Lower lobe of right lung (tissue), 2 donors: ENCODE data around the gene FAM118B. TPM values are rescaled to one million over a fixed set of nuclear protein-coding genes. Genes with fewer than 3 reads are reported as not detected.

ENCODE experiments used
- ATAC-seq, 2 donors: fragments of 200-7000 bp; cut with Tn5 transposase; one replicate each; pipeline ENCODE4 v1.9.1; 2020 to 2022; ENCODE audit warnings: mild to moderate bottlenecking in 2 of 2, moderate library complexity in 2 of 2
- DNase-seq: peaks from one replicate; pipeline ENCODE4 v3.0.0-alpha.2; 2020
- H3K27ac ChIP-seq: fragments of 200-600 bp; one replicate; pipeline ENCODE4 v1.8.0; 2022
- H3K27me3 ChIP-seq: fragments of 200-600 bp; one replicate; pipeline ENCODE4 v1.8.0; 2022; ENCODE audit warnings: low read depth
- H3K36me3 ChIP-seq: fragments of 200-600 bp; one replicate; pipeline ENCODE4 v1.8.0; 2022; ENCODE audit warnings: mild to moderate bottlenecking
- H3K4me1 ChIP-seq: fragments of 200-600 bp; one replicate; pipeline ENCODE4 v1.8.0; 2022
- H3K4me3 ChIP-seq: fragments of 200-600 bp; one replicate; pipeline ENCODE4 v1.8.0; 2022; ENCODE audit warnings: mild to moderate bottlenecking
- H3K9me3 ChIP-seq: fragments of 200-600 bp; one replicate; pipeline ENCODE4 v1.8.0; 2022
- intact Hi-C: fragments of 100-400 bp; cut with DNase I; formaldehyde crosslinking; loops from one replicate; pipeline ENCODE4 v1.11.0; 2022
- total RNA-seq: library from RNA; stranded (reverse); fragmentation: NEBNext Ultra II Directional; extraction: Animal tissue kit (Norgen Biotek cat#: 25700); gene quantifications from one replicate; pipeline ENCODE4 v1.2.1, GENCODE V29; 2021
- TF ChIP-seq, protein P1 (sequence below): fragments of 200-600 bp; IDR thresholded peaks from one replicate; pipeline ENCODE4 v1.8.0; 2022; ENCODE audit warnings: antibody characterized with exemption, mild to moderate bottlenecking
- donor health status: DM: no; HTN: yes; CAD: no; lungs with severe emphysema.

The FAM118B gene
- total RNA-seq, 1 donor from 2014 or later, result 35.2 TPM

- DNase-seq, result no peak
- Histone ChIP-seq H3K27ac (no peak overlapping the region), H3K36me3 (no peaks in the 10 kb centered on the region), H3K4me1 (no peaks in the 10 kb centered on the region), H3K9me3 (no peaks in the 10 kb centered on the region), H3K4me3 (no peak overlapping the region), H3K27me3 (no peaks in the 10 kb centered on the region)
- no peak for ATAC-seq
- intact Hi-C loops, result no loop called here
- TF ChIP-seq, protein P1, sequence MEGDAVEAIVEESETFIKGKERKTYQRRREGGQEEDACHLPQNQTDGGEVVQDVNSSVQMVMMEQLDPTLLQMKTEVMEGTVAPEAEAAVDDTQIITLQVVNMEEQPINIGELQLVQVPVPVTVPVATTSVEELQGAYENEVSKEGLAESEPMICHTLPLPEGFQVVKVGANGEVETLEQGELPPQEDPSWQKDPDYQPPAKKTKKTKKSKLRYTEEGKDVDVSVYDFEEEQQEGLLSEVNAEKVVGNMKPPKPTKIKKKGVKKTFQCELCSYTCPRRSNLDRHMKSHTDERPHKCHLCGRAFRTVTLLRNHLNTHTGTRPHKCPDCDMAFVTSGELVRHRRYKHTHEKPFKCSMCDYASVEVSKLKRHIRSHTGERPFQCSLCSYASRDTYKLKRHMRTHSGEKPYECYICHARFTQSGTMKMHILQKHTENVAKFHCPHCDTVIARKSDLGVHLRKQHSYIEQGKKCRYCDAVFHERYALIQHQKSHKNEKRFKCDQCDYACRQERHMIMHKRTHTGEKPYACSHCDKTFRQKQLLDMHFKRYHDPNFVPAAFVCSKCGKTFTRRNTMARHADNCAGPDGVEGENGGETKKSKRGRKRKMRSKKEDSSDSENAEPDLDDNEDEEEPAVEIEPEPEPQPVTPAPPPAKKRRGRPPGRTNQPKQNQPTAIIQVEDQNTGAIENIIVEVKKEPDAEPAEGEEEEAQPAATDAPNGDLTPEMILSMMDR, result no peak
Measured at GRCh38 chr11:126165311-126165720, 46.3 kb upstream of the FAM118B start.

GRCh38 chr11:126165757-126166156, 45.8 kb upstream of the FAM118B start:
- H3K27ac ChIP-seq, result no peak overlapping the region
- TF ChIP-seq, protein P1, result no peak
- no peak for DNase-seq
- no peak for ATAC-seq
- H3K36me3 ChIP-seq, result no peaks in the 10 kb centered on the region
- H3K4me1 ChIP-seq, result no peaks in the 10 kb centered on the region
- intact Hi-C loops, result no loop called here
- H3K27me3 ChIP-seq, result no peaks in the 10 kb centered on the region
- no peaks in the 10 kb centered on the region for H3K9me3 ChIP-seq
- H3K4me3 ChIP-seq, result no peak overlapping the region

- Histone ChIP-seq H3K4me1 (no peaks in the 10 kb centered on the region), H3K4me3 (no peak overlapping the region), H3K9me3 (no peaks in the 10 kb centered on the region), H3K36me3 (no peaks in the 10 kb centered on the region), H3K27ac (no peak overlapping the region), H3K27me3 (no peaks in the 10 kb centered on the region)
- ATAC-seq (no peak), DNase-seq (no peak)
- intact Hi-C loops, result no loop called here
- TF ChIP-seq, protein P1, result no peak
Measured at GRCh38 chr11:126166413-126166812, 45.2 kb upstream of the FAM118B start.

DNA sequence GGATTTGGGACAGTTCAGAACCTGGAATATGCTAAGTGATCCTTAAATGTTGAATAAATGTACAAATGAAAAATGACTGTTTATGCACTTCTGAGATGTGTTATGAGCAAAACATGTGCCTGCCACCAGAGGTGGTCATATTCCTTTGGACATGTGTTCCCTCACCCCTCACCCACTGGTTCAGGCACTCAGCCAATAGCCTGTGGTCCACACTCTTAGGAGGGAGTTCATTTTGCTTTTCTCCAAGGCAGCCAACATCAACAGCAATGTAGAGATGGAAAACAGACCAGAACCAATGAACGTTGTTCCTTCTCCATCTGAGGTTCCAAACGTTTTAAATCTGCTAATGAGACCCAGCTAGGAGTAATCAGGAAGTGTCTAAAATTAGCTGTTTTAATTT, 44.1 kb upstream of the FAM118B start:
- Histone ChIP-seq H3K36me3 (no peaks in the 10 kb centered on the region), H3K4me3 (no peak overlapping the region), H3K27ac (no peak overlapping the region), H3K4me1 (no peaks in the 10 kb centered on the region), H3K9me3 (no peaks in the 10 kb centered on the region), H3K27me3 (no peaks in the 10 kb centered on the region)
- no peak for ATAC-seq
- TF ChIP-seq, protein P1, result no peak
- DNase-seq, result no peak
- intact Hi-C loops, result no loop called here

- DNase-seq, result no peak
- intact Hi-C loops, result no loop called here
- H3K27ac ChIP-seq, result no peak overlapping the region
- no peaks in the 10 kb centered on the region for H3K27me3 ChIP-seq
- no peak for ATAC-seq
- no peaks in the 10 kb centered on the region for H3K9me3 ChIP-seq
- TF ChIP-seq, protein P1, result no peak
- H3K36me3 ChIP-seq, result no peaks in the 10 kb centered on the region
- H3K4me1 ChIP-seq, result no peaks in the 10 kb centered on the region
- no peak overlapping the region for H3K4me3 ChIP-seq
Measured at GRCh38 chr11:126169291-126169690, 42.3 kb upstream of the FAM118B start.

DNA sequence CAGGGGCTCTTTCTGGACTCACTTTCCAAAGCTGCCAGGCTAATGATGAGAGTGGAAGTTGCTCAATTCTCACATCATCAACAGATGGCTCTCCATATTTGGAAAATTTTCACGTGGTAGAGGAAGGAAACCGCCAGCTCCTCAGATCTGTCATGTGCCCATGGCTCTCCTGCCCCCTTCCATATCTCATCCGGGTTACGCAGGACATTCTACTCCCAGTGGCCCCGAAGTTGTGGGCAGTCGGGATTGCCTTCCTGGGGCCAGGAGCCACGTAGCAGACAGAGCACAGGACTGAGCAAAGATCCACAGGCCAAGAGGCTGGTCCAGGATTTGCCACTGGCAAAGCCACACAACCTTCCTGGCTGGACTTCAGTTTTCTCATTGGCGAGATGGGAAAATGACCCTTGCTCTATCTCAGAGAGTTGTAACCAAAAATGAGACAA, 39.0 kb upstream of the FAM118B start:
- no peak for ATAC-seq
- TF ChIP-seq, protein P1, result no peak
- H3K4me3 ChIP-seq, result no peak overlapping the region
- H3K36me3 ChIP-seq, result no peaks in the 10 kb centered on the region
- no peaks in the 10 kb centered on the region for H3K27me3 ChIP-seq
- no peaks in the 10 kb centered on the region for H3K4me1 ChIP-seq
- H3K9me3 ChIP-seq, result no peaks in the 10 kb centered on the region
- no peak overlapping the region for H3K27ac ChIP-seq
- DNase-seq, result peak; percentile 18
- intact Hi-C loops, result no loop called here
